Activated naive CD4-positive, alpha-beta T cell treated with anti-CD3 and anti-CD28 coated beads, Interleukin-2, amount 50 U/mL, for 72 hours (primary cell): ENCODE data around the gene RNASE4. TPM values are rescaled to one million over a fixed set of nuclear protein-coding genes. Genes with fewer than 3 reads are reported as not detected.
"Not testable (repeated sequence)": the region's sequence is repeated elsewhere in the genome, so short reads cannot be mapped to it uniquely, and the experiment has no call there.

ENCODE experiments used
- ATAC-seq, 2 donors: fragments of 150-1000 bp; cut with Tn5 transposase; 2 replicates each; pipeline ENCODE4 v1.10.0; 2021; ENCODE audit warnings: mild to moderate bottlenecking in 2 of 2, moderate library complexity in 2 of 2
- DNase-seq, 2 donors: peaks; one replicate each; pipeline ENCODE4 v3.0.0; 2021 to 2022; ENCODE audit warnings: low spot score in 2 of 2
- H3K27ac Mint-ChIP-seq, 2 donors: one replicate each; pipeline ENCODE4 v1.8.0; 2022; ENCODE audit warnings: mild to moderate bottlenecking in 2 of 2, mixed read lengths in 2 of 2
- H3K36me3 Mint-ChIP-seq, 2 donors: one replicate each; pipeline ENCODE4 v1.8.0; 2022; ENCODE audit warnings: mixed read lengths in 2 of 2
- H3K9me3 Mint-ChIP-seq, 2 donors: one replicate each; pipeline ENCODE4 v1.8.0; 2022; ENCODE audit warnings: mixed read lengths in 2 of 2
- total RNA-seq, 2 donors: library from RNA; stranded (reverse); gene quantifications; one replicate each; pipeline ENCODE4 v1.2.3, GENCODE V29; 2022

The RNASE4 gene
- total RNA-seq, 2 donors from 2014 or later, result 0.23 to 0.60 TPM

DNA sequence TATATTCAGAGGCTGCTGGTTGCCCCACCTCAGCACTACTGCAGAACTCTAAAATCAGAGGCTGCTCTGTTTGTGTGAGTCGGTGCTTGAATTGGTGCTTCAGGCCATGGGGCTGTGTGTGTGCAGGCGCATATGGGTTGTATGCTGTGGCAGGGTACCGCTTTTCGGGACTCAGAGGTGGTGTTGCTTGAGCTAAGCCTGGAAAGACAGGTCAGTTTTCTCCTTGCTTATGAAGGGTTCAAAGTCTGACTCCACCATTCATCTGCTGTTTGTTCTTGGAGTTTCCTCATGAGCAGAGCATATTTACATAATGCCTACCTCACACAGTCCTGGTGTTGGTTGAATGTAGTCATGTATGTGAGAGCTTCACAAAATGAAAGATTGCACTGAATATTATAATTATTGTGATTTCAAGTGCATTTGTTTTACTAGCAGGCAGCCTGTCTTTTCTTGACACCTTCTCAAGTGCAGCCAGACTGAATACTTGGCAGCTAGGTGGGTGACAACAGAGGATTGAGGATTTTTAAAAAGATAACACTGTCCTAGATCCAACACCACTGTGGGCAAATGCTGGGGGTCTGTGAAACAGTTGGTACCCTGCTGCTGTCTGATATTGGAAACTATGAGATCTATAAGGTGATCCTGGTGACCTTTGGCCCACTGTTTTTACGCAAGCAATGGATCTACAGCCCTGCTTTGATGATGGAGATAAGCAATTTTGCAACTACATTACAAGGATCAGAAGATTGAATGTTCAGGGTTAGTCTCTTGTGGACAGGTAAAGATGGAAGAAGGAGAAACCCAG lies 3.2 kb downstream of the RNASE4 start:
- H3K9me3 Mint-ChIP-seq, result no peaks in the 10 kb centered on the region
- DNase-seq, result no peak
- no peak for ATAC-seq
- no peaks in the 10 kb centered on the region for H3K36me3 Mint-ChIP-seq
- H3K27ac Mint-ChIP-seq, result no peak overlapping the region

DNA sequence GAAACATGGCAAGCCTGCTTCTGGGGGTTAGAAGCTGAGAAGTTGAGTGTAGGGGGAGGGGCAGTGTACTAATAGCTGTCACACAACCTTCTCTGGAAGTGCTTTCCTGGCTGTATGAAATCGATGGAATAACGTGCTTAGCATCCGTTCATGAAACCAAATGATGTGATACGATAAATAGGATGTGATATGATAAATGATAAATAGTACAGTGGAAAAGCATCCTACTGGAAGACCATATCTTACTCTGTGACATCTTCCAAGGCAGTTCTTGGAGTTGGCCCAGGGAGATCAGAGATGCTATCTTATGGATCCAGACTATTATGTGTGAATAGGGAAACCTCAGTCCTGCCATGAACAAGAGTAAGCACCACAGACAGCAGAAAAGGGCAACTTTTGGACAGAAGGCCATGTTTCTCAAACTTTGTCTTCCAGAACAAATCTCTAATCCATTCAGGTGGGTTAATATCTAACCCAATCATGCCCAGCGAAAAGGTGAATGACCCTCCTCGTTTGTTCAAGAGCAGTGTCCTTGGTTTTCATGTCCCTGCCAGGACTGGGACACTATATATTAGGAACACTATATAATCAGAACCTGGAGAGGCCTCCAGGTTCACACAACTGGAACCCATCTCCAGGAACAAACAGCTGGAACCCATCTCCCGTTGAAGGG lies 3.9 kb downstream of the RNASE4 start, which contains the start of gene ANG:
Gene ANG (plus strand): TSS at position 598 of the 673 bp plus-strand sequence. CDS start 4,801 bp downstream, outside the sequence.
- ATAC-seq (no peak), DNase-seq (no peak)
- no peaks in the 10 kb centered on the region for H3K9me3 Mint-ChIP-seq
- H3K36me3 Mint-ChIP-seq, result no peaks in the 10 kb centered on the region
- no peak within 1 kb of the TSS for H3K27ac Mint-ChIP-seq

- Mint-ChIP-seq H3K27ac (no peak overlapping the region), H3K9me3 (no peaks in the 10 kb centered on the region)
Observed at GRCh38 chr14:20690848-20691640, 6.7 kb downstream of the RNASE4 start.

GRCh38 chr14:20692116-20692751 lies 7.9 kb downstream of the RNASE4 start:
- Mint-ChIP-seq H3K36me3 (no peaks in the 10 kb centered on the region), H3K27ac (no peak overlapping the region), H3K9me3 (no peaks in the 10 kb centered on the region)
- DNase-seq (no peak), ATAC-seq (peak in 1 of 2 donors; percentile 89)

More at GRCh38 chr14:20690848-20691640, 6.7 kb downstream of the RNASE4 start:
- no peaks in the 10 kb centered on the region for H3K36me3 Mint-ChIP-seq
- peak in 1 of 2 donors; percentile 36 for DNase-seq
- ATAC-seq, result peak; percentile 67 to 74

DNA sequence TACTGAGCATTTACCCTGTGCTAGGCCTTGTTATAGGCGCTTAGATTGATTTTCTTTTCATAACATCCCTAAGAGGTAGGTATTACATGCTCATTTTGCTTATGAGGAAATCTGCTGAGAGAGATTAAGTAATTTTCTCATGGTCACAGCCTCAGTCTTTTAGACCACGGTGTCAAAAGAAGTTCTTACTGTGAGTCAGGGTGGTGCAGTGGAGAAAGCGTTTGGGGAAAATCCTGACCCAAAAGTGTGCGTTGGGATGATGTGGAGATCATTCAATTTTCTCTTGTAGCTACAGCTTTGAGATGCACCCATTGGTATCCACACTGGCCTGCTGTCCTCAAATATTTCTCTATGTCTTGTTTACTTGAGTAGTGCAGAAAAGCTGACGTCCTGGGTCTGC lies 12.4 kb downstream of the RNASE4 start:
- no peak overlapping the region for H3K27ac Mint-ChIP-seq
- no peak for DNase-seq
- H3K9me3 Mint-ChIP-seq, result no peaks in the 10 kb centered on the region
- no peaks in the 10 kb centered on the region for H3K36me3 Mint-ChIP-seq
- ATAC-seq, result no peak

DNA sequence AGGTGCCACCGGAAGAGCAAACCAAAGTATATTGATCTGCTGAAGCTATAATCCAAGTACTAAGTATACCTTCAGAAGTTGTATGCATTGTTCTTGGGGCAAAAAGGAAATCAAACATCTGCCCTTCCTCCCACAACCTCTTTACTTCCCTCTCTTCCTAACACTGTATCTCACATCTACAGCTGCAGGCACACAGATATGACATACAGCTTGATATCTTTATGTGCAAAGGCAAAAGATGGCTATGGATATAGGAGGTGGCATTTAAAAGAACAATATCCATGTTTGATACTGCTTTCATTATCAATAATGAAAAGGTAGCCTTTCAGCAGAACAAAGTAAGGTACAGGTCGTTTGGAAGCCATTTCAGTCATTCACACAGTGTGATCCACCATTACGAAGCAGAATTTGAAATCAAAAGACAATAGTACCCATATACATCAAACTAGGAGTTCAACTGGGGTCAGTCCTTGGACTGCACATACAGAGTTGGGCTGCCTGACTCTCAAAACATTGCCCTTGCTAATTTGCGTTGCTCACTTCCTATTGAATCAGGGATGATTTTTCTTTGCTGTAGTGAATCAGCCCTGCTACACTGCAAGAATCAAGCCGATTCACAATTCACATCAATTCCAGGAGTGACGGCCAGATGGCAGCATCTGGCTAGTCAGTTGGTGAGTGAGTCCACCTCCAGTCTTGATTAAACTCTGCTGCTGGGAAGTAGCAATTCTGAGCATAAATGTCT lies 13.1 kb downstream of the RNASE4 start:
- Mint-ChIP-seq H3K9me3 (no peaks in the 10 kb centered on the region), H3K27ac (no peak overlapping the region), H3K36me3 (no peaks in the 10 kb centered on the region)
- ATAC-seq, result peak; percentile 76 to 81
- peak in 1 of 2 donors; percentile 64 for DNase-seq

GRCh38 chr14:20698018-20698329 lies 13.6 kb downstream of the RNASE4 start:
- DNase-seq (no peak), ATAC-seq (no peak)
- Mint-ChIP-seq H3K36me3 (no peaks in the 10 kb centered on the region), H3K27ac (no peak overlapping the region), H3K9me3 (no peaks in the 10 kb centered on the region)

GRCh38 chr14:20698934-20699333 lies 14.6 kb downstream of the RNASE4 start:
- Mint-ChIP-seq H3K36me3 (no peaks in the 10 kb centered on the region), H3K9me3 (no peaks in the 10 kb centered on the region), H3K27ac (no peak overlapping the region)
- no peak for DNase-seq
- ATAC-seq, result no peak

DNA sequence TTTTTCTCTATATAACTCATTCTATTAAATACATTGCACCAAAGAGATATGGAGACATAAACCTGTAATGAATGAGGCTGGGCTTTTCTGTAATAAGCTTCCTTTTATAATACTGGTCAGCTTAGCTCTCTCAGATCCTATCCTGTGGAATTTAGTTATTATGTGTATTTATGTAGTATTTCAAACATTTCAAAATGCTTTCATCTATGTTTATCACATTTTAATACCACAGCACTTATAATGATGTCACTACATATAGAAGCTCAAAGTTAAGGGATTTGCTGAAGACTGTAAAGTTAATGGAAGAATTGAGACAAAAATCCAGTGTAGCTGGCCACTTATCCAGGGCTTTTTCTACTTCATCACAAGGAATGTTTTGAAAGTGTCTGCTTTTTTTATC lies 15.6 kb downstream of the RNASE4 start:
- DNase-seq (no peak), ATAC-seq (no peak)
- Mint-ChIP-seq H3K9me3 (no peaks in the 10 kb centered on the region), H3K27ac (no peak overlapping the region), H3K36me3 (no peaks in the 10 kb centered on the region)

GRCh38 chr14:20700965-20701364 lies 16.6 kb downstream of the RNASE4 start:
- not testable (repeated sequence) for H3K27ac Mint-ChIP-seq, H3K36me3 Mint-ChIP-seq, H3K9me3 Mint-ChIP-seq, ATAC-seq, DNase-seq

DNA sequence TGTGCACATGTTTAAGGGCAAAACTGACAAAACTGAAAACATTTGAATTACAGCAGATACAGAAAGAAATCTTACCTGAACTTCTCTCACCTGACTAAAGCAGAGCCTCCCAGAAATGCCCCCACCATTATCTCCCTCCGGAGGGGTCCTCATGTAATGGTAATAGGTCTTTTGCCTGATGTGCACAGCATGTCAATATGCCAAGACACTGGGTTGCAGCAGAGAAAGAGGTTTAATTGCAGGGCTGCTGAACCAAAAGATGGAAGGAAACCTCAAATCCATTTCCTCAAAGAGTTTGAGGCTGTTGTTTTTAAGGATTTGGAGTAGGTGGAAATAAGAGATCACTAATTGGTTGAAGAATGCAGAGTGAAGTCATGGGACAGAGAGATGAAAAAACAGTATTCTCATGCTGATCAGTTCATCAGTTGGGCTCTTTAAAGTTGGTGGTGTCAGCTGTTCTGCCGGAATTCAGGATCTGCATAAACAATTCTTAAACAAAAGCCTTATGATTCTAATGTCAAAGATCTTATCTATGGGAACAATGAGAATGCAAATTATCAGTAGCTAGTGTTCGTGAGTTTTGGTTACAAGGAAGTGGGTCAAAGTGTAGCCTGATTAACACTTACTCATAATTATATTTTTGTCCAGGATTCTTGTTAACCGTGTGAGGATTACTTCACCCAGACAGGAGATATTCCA lies 22.4 kb downstream of the RNASE4 start:
- DNase-seq, result no peak
- no peak for ATAC-seq
- H3K36me3 Mint-ChIP-seq, result no peaks in the 10 kb centered on the region
- H3K27ac Mint-ChIP-seq, result no peak overlapping the region
- no peaks in the 10 kb centered on the region for H3K9me3 Mint-ChIP-seq

GRCh38 chr14:20707622-20708021 lies 23.3 kb downstream of the RNASE4 start:
- DNase-seq, result no peak
- Mint-ChIP-seq H3K36me3 (no peaks in the 10 kb centered on the region), H3K27ac (peak overlapping the region in 1 of 2 donors; percentile 73), H3K9me3 (no peaks in the 10 kb centered on the region)
- ATAC-seq, result no peak

DNA sequence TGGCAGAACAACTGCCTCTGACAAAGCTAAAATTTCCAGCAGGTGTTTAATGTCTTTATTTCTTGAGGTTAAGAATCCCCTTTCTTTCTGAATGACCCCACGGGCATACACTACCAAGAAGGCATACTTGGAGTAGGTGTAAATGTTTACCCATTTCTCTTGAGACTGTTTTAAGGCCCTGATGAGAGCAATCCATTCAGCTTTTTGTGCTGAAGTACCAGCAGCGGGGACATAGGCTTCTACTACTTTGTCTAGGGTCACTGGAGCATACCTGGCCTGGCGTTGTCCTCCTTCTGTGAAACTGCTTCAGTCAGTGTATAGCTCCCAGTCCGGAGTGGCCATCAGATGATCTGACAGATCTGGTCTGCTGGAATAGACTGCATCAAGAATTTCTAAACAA lies 26.9 kb downstream of the RNASE4 start:
- no peak overlapping the region for H3K27ac Mint-ChIP-seq
- H3K9me3 Mint-ChIP-seq, result no peaks in the 10 kb centered on the region
- ATAC-seq, result no peak
- no peaks in the 10 kb centered on the region for H3K36me3 Mint-ChIP-seq
- no peak for DNase-seq

GRCh38 chr14:20711685-20712084 lies 27.3 kb downstream of the RNASE4 start:
- Mint-ChIP-seq H3K27ac (no peak overlapping the region), H3K36me3 (no peaks in the 10 kb centered on the region), H3K9me3 (peaks cover 1 to 2% of the 10 kb centered on the region in 2 donors)
- no peak for DNase-seq
- ATAC-seq, result no peak

DNA sequence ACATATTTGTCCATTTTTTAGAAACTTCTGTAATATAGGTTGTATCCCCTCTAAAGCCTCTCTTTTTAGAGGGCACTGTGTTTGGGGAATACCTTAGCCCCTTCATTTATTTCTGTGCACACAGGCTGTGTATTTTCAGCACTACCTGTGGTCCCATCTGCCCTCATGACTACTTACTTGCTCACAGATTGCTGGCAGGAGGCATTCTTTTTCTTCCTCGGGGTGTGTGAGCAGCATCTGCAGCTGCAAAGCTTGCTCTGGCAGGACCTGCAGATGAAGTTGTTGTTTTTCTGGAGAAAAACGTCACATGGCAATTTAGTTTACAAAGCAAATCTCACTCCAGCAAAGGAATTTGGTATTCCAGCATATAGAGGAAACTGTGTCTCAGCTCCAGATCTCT lies 28.5 kb downstream of the RNASE4 start:
- Mint-ChIP-seq H3K36me3 (no peaks in the 10 kb centered on the region), H3K27ac (no peak overlapping the region), H3K9me3 (peaks cover 3 to 4% of the 10 kb centered on the region in 2 donors)
- DNase-seq, result no peak
- no peak for ATAC-seq
